SIG-M5 treated with dmso at 0.1 percent for 504 hours (cell line): ENCODE measurements around the gene DPAGT1.
"Not testable (repeated sequence)": the region's sequence is repeated elsewhere in the genome, so short reads cannot be mapped to it uniquely, and the experiment has no call there.

Experiments used
- DNase-seq: peaks from one replicate; lab custom pipeline; 2025; ENCODE audit not compliant: unreplicated experiment; lab: John Stamatoyannopoulos, UW

The DPAGT1 gene

GRCh38 chr11:119059128-119059527, 42.5 kb downstream of the DPAGT1 start:
- not testable (repeated sequence) for DNase-seq

DNA sequence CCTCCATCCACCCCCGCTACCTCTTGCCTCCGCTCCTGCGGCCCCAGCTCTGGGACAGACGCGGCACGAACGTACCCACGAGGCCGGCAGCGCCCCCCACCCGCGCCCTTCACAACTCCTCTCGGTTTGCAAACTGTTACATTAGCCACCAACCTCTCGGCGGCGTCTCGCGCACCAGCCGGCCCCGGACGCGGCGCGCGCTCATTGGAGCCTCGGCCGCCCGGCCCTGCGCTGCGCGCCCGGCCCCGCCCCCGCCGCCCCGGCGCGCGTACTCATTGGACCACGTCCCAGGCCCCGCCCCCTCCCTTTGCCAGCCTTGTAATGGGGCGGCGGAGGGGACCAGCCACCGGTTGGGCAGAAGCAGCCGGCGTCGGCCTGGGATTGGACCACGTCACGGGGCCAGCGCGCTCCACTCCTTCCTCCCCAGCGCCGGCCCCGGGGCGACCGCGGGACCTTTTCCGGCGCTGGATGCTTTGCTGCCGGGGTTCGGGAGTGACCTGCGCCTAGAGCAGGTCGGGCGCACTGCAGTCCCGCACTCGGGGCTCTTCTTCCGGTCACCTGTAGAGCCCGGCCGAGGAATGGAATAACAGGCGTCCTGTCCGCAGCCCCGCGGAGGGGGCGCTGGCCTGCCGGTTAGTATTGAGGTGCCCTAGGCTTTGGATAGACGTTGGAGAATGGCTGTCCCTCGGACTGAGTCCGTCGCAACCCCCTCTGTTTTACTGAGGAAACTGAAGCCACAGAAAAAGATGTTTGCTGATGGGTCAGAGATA, 44.5 kb downstream of the DPAGT1 start, which contains the start of gene HYOU1:
Gene HYOU1 (minus strand): TSS at position 206 of the 770 bp plus-strand sequence. CDS start 1,045 bp downstream, outside the sequence.
- peak; percentile 96 for DNase-seq

DNA sequence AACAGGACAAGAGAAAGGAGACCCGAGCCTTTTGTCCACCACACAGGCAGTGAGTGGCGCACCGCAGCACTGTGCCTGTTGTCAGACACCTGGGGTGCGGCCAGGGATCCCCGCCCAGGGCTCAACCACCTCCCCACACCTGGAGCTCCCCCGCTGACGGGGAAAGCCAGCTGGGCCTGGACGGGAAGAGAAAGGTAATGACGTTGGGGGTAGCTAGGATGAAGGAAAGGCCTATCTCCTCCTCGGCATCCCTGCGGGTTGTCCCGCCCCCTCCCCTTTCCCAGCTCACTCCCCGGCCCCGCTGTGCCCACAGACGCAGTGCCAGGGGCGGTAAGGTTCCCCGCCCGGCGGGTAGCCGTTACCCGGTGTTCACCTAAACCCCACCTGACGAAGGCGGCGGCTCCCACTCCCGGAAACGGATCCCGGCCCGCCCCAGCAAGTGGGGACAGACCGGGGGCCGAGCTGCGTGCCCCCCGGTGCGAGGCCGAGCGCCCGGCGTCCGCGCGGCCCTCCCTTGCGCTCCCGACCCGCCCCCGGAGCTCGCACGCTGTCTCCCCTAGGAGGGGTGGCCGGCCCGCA, 45.1 kb downstream of the DPAGT1 start:
- DNase-seq, result no peak

- DNase-seq, result peak; percentile 61
Observed at GRCh38 chr11:119055901-119056300, 45.8 kb downstream of the DPAGT1 start.

DNA sequence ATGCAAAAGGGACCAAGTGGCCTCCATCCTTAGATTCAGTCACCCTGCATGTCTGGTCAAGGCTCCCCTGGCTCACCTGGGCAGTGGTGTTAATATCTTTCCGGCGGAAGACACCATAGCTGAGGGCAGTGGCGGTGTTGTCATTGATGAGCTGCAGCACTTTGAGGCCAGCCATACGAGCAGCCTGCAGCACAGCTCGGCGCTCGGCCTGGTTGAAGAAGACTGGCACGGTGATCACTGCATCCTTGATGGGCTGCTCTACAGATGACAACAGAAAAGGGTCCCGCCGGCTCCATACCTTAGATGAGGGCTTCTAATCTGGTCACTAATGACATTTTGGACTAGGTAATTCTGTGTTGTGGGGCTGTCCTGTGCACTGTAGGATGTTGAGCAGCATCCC, 47.2 kb downstream of the DPAGT1 start:
- no peak for DNase-seq

- no peak for DNase-seq
Observed at GRCh38 chr11:119052163-119052814, 49.4 kb downstream of the DPAGT1 start.

DNA sequence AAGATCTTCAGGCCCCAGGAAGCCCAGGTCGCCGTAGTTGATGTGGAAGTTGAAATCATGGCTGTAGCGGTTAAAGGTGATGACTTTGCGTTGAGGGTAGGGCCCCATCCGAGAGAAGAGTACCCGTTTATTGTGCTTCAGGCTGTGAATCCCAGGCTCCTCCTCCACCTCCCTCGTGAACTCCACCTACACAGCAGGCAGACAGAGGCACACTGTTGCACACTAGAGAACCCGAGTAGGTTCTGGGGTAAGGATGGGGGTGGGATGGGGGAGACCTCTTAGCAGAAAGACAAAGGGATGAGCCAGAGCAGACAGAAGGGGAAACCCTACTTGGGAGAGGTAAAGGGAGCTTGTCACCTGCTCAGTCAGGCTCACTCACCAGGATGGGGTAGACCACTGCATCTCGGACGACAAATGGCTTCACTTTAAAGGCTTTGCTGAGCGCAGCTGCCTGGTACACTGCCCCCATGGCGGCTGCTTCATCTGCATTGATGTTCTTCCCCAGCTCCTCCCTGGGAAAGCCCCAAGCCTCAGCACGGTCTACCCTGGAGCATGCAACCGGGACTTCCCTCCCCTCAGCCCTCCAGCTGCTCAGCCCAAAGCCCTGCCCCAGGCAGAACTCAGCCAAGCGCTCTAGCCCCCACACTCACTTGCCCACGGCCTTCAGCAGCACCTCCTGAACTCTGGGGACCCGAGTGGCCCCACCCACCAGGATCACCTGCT, 50.1 kb downstream of the DPAGT1 start:
- DNase-seq, result no peak

DNA sequence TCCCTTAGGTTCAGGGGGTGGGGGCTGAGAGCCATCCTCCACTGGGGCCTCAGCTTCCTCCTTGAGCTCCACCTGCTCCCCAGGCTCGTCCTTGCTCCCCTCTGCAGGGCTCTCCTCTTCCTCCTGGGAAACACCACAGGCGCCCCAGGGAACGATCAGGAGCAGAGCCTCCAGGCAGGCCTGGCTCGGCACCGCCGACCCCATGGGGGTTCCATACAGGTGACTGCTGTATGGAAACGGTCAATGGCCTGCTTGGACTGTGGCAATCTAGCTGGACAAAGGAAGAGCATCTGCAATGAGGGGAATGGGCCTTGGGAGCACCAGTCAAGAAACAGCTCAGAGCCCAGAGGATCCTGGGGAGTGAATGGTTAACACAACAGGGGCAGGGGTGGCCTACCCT, 52.6 kb downstream of the DPAGT1 start:
- DNase-seq, result no peak

- DNase-seq, result no peak
Observed at GRCh38 chr11:119048644-119049043, 53.0 kb downstream of the DPAGT1 start.

GRCh38 chr11:119047205-119047604, 54.4 kb downstream of the DPAGT1 start:
- DNase-seq, result no peak
